DND-41 (cell line): ENCODE data around the gene TNFRSF8.

ENCODE experiments used
- ATAC-seq: fragments of 200-7000 bp; cut with Tn5 transposase; 3 replicates; pipeline ENCODE4 v1.9.1; 2021; ENCODE audit warnings: low read depth; ENCODE audit not compliant: insufficient read depth
- DNase-seq: peaks from one replicate; pipeline ENCODE4 v3.0.0-alpha.2; 2020
- H2AFZ ChIP-seq: 2 replicates; pipeline ENCODE4 v1.6.0; 2012; ENCODE audit warnings: low read depth, low read length
- H3K27ac ChIP-seq: 2 replicates; pipeline ENCODE4 v1.5.1; 2012; ENCODE audit warnings: low read length, inconsistent platforms
- H3K27me3 ChIP-seq: fragments of 200-600 bp; sonication (generic); 2 replicates; pipeline ENCODE4 v1.6.0; 2012; ENCODE audit warnings: low read length, mild to moderate bottlenecking, inconsistent platforms; ENCODE audit not compliant: insufficient read depth, poor library complexity
- H3K36me3 ChIP-seq: 2 replicates; pipeline ENCODE4 v1.5.1; 2012; ENCODE audit warnings: low read length, inconsistent platforms; ENCODE audit not compliant: insufficient read depth
- H3K4me1 ChIP-seq: 2 replicates; pipeline ENCODE4 v1.5.1; 2012; ENCODE audit warnings: mild to moderate bottlenecking, low read length; ENCODE audit not compliant: insufficient read depth
- H3K4me2 ChIP-seq: 2 replicates; pipeline ENCODE4 v1.6.0; 2012; ENCODE audit warnings: mild to moderate bottlenecking, moderate library complexity, low read length, inconsistent platforms; ENCODE audit not compliant: insufficient read depth
- H3K4me3 ChIP-seq, 2 experiments: fragments of 200-600 bp in 1 of 2; shearing (Covaris generic) in 1 of 2; 2 replicates each; pipeline ENCODE4 v1.5.1; 2012 to 2016; ENCODE audit warnings: inconsistent platforms in 2 of 2, low read length in 2 of 2, mild to moderate bottlenecking in 2 of 2, low read depth in 1 of 2, moderate library complexity in 1 of 2
- H3K79me2 ChIP-seq: 2 replicates; pipeline ENCODE4 v1.6.0; 2012; ENCODE audit warnings: low read length, inconsistent platforms; ENCODE audit not compliant: insufficient read depth
- H3K9ac ChIP-seq: 2 replicates; pipeline ENCODE4 v1.6.0; 2012; ENCODE audit warnings: low read depth, mild to moderate bottlenecking, inconsistent platforms, low read length, moderate library complexity
- H3K9me3 ChIP-seq: 2 replicates; pipeline ENCODE4 v1.5.1; 2012; ENCODE audit warnings: low read length, moderate library complexity, mild to moderate bottlenecking, inconsistent platforms; ENCODE audit not compliant: insufficient read depth, severe bottlenecking
- H4K20me1 ChIP-seq: 2 replicates; pipeline ENCODE4 v1.6.0; 2012; ENCODE audit warnings: low read length; ENCODE audit not compliant: insufficient read depth
- EZH2 ChIP-seq: IDR thresholded peaks from 3 replicates; pipeline ENCODE4 v1.6.1; 2012; ENCODE audit warnings: borderline replicate concordance, low read depth, mild to moderate bottlenecking, moderate library complexity, low read length, inconsistent platforms; ENCODE audit not compliant: severe bottlenecking
- TF ChIP-seq, protein P1 (sequence below): IDR thresholded peaks from 2 replicates; pipeline ENCODE4 v1.5.1; 2012; ENCODE audit warnings: borderline replicate concordance, low read length, moderate library complexity, mild to moderate bottlenecking; ENCODE audit not compliant: poor library complexity, severe bottlenecking; ENCODE audit errors: extremely low read depth

The TNFRSF8 gene

DNA sequence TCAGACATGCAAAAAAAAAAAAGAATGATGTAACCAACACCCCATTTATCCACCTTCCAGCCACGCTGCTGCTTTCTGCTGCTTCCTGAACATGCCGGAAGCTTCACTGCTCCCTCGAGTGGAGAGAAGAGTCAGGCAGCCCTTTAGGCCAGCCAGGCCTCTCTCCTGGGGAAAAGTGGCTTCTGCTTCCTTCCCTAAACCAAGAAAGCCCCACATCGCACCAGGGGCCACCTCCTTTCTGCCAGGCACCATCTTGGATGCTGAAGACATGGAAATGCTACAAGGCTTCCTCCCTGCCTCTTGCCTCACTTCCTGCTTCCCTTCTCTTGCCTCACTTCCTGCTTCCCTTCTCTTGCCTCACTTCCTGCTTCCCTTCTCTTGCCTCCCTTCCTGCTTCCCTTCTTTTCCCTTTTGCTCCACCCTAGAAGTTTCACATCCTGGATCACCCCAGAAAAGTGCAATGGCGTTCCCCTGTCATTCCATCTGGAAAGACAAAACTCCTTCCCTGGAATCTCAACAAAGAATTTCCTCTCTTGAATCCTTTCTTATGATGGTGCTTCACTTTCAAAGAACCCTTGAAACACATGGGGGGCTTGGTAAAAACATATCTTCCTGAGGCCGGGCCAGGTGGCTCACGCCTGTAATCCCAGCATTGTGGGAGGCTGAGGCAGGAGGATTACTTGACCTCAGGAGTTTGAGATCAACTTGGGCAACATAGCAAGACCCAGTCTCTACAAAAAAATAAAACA lies 18.7 kb downstream of the TNFRSF8 start:
- DNase-seq (no peak), ATAC-seq (no peak; the same call in 2 of the 3 replicates)
- peaks cover 7% of the 10 kb centered on the region; the same call in 1 of the 2 replicates for H3K4me1 ChIP-seq
- no peak overlapping the region for H3K9ac ChIP-seq
- no peaks in the 10 kb centered on the region for H4K20me1 ChIP-seq
- no peak overlapping the region for H3K4me3 ChIP-seq
- no peak overlapping the region for H3K4me2 ChIP-seq
- H3K27ac ChIP-seq, result peak overlapping the region; percentile 50
- H3K27me3 ChIP-seq, result no peaks in the 10 kb centered on the region
- H3K36me3 ChIP-seq, result no peaks in the 10 kb centered on the region
- H3K9me3 ChIP-seq, result peaks cover 9% of the 10 kb centered on the region
- no peaks in the 10 kb centered on the region for H3K79me2 ChIP-seq
- H2AFZ ChIP-seq, result peak overlapping the region; percentile 64
- TF ChIP-seq, protein P1, sequence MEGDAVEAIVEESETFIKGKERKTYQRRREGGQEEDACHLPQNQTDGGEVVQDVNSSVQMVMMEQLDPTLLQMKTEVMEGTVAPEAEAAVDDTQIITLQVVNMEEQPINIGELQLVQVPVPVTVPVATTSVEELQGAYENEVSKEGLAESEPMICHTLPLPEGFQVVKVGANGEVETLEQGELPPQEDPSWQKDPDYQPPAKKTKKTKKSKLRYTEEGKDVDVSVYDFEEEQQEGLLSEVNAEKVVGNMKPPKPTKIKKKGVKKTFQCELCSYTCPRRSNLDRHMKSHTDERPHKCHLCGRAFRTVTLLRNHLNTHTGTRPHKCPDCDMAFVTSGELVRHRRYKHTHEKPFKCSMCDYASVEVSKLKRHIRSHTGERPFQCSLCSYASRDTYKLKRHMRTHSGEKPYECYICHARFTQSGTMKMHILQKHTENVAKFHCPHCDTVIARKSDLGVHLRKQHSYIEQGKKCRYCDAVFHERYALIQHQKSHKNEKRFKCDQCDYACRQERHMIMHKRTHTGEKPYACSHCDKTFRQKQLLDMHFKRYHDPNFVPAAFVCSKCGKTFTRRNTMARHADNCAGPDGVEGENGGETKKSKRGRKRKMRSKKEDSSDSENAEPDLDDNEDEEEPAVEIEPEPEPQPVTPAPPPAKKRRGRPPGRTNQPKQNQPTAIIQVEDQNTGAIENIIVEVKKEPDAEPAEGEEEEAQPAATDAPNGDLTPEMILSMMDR, result no peak
- no peak for TF ChIP-seq EZH2

DNA sequence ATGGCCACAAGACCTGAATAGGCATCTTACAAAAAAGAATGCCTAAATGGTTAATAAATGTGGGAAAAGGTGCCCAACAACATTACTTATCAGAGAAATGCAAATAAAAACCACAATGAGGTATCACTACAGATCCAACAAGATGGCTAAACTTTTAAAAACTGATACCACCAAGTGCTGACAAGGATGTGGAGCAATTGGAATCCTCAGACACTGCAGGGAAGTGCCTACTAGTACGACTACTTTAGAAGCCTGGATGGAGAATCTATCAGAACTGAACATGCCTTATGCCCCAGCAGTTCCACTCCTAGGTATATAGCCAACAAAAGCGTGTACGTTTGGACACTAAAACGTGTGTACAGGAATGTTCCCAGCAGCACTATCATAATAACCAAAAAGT lies 19.9 kb downstream of the TNFRSF8 start:
- no peak for TF ChIP-seq EZH2
- TF ChIP-seq, protein P1, result no peak
- peaks cover 15% of the 10 kb centered on the region for H3K4me1 ChIP-seq
- H3K9me3 ChIP-seq, result peaks cover 9% of the 10 kb centered on the region
- no peaks in the 10 kb centered on the region for H3K27me3 ChIP-seq
- no peak overlapping the region for H2AFZ ChIP-seq
- H3K79me2 ChIP-seq, result no peaks in the 10 kb centered on the region
- no peak overlapping the region for H3K27ac ChIP-seq
- no peak overlapping the region for H3K4me3 ChIP-seq
- no peak for DNase-seq
- ATAC-seq, result no peak
- no peak overlapping the region for H3K4me2 ChIP-seq
- H3K9ac ChIP-seq, result no peak overlapping the region
- H4K20me1 ChIP-seq, result no peaks in the 10 kb centered on the region
- H3K36me3 ChIP-seq, result no peaks in the 10 kb centered on the region

GRCh38 chr1:12083766-12084165 lies 20.7 kb downstream of the TNFRSF8 start:
- peaks cover 9% of the 10 kb centered on the region for H3K9me3 ChIP-seq
- no peak overlapping the region for H2AFZ ChIP-seq
- no peak overlapping the region for H3K4me2 ChIP-seq
- H3K36me3 ChIP-seq, result no peaks in the 10 kb centered on the region
- DNase-seq (no peak), ATAC-seq (no peak)
- H3K79me2 ChIP-seq, result no peaks in the 10 kb centered on the region
- H3K4me1 ChIP-seq, result peaks cover 23% of the 10 kb centered on the region
- H3K4me3 ChIP-seq, result no peak overlapping the region
- no peaks in the 10 kb centered on the region for H4K20me1 ChIP-seq
- TF ChIP-seq EZH2, result no peak
- TF ChIP-seq, protein P1, result no peak
- H3K27me3 ChIP-seq, result no peaks in the 10 kb centered on the region
- no peak overlapping the region for H3K9ac ChIP-seq
- no peak overlapping the region for H3K27ac ChIP-seq
